Measurements from ENCODE around the gene CACNA2D3.

- TF ChIP-seq POLR2AphosphoS5 (IDR thresholded peaks at IDR 0.05; ENCODE audit: low read depth, low read length) (no peak), TAF1 (IDR thresholded peaks at IDR 0.05; ENCODE audit: low read depth, low read length) (no peak), POLR2A (IDR thresholded peaks at IDR 0.05; ENCODE audit: low read depth, low read length) (no peak), SPI1 (IDR thresholded peaks at IDR 0.05; ENCODE audit: low read depth, low read length) (no peak), POU2F2 (IDR thresholded peaks at IDR 0.05; ENCODE audit: low read depth, low read length) (no peak), PAX5 (IDR thresholded peaks at IDR 0.05; ENCODE audit: insufficient read depth, low read length, severe bottlenecking) (no peak)
Observed at GRCh38 chr3:55094676-55095075, 972.3 kb downstream of the CACNA2D3 start.

All from GM12891 (cell line).